Endothelial cell of umbilical vein (primary cell): ENCODE measurements around the gene KHSRP. TPM values are rescaled to one million over a fixed set of nuclear protein-coding genes. Genes with fewer than 3 reads are reported as not detected.

Experiments
- BruUV-seq: library from RNA; stranded (reverse); fragments of 400-500 nt; replicated peaks from 2 replicates; lab custom pipeline; 2021; lab: Mats Ljungman, UMichigan
- CTCF ChIA-PET: fragments of 300-600, 350-600 bp; sonication (Branson Sonifier 250); formaldehyde crosslinking; loops from one replicate; lab custom pipeline; 2021; ENCODE audit warnings: antibody characterized with exemption, inconsistent platforms; lab: Charles Lee
- POLR2A ChIA-PET: fragments of 300-600, 350-600 bp; sonication (Branson Sonifier 250); formaldehyde crosslinking; loops from one replicate; lab custom pipeline; 2021; ENCODE audit warnings: antibody characterized with exemption, inconsistent platforms; lab: Charles Lee
- DNase-seq: peaks from one replicate; pipeline ENCODE4 v3.0.0-alpha.2; 2011; ENCODE audit warnings: low read depth, low spot score
- FAIRE-seq: peaks from 2 replicates; lab custom pipeline; 2011; peaks lifted over from hg19 to GRCh38; lab: Jason Lieb, UNC
- H2AFZ ChIP-seq: 2 replicates; pipeline ENCODE4 v1.6.0; 2012; ENCODE audit warnings: low read depth, low read length, control low read depth, inconsistent platforms
- H3K27ac ChIP-seq: 2 replicates; pipeline ENCODE4 v1.5.1; 2011; ENCODE audit warnings: low read depth, mild to moderate bottlenecking, control low read depth, low read length, moderate library complexity; ENCODE audit not compliant: insufficient read depth
- H3K27me3 ChIP-seq, 2 experiments: 2 replicates each; pipeline versions ENCODE4 v1.6.0 to v1.6.1; 2011; ENCODE audit warnings: low read length in 2 of 2, mixed read lengths in 1 of 2; ENCODE audit not compliant: control insufficient read depth in 2 of 2, insufficient read depth in 2 of 2
- H3K36me3 ChIP-seq, 2 experiments: 2 replicates in 1 of 2; 3 replicates in 1 of 2; pipeline ENCODE4 v1.5.1; 2011; ENCODE audit warnings: low read length in 2 of 2, mild to moderate bottlenecking in 1 of 2, moderate library complexity in 1 of 2; ENCODE audit not compliant: control insufficient read depth in 2 of 2, insufficient read depth in 2 of 2; ENCODE audit errors: extremely low read depth in 1 of 2
- H3K4me1 ChIP-seq: 3 replicates; pipeline ENCODE4 v1.5.1; 2011; ENCODE audit warnings: mild to moderate bottlenecking, low read length; ENCODE audit not compliant: control insufficient read depth, insufficient read depth; ENCODE audit errors: extremely low read depth
- H3K4me2 ChIP-seq: 2 replicates; pipeline ENCODE4 v1.6.1; 2011; ENCODE audit warnings: low read length, control low read depth, mixed read lengths; ENCODE audit not compliant: insufficient read depth
- H3K4me3 ChIP-seq, 3 experiments: fragments of 200-600 bp in 1 of 3; sonication (generic), shearing (Covaris generic) in 1 of 3; replicated peaks in 1 of 3; 2 replicates each; pipeline ENCODE4 v1.5.1; 2011 to 2016; ENCODE audit warnings: control low read depth in 3 of 3, low read length in 3 of 3, mild to moderate bottlenecking in 2 of 3, inconsistent platforms in 1 of 3, low read depth in 1 of 3, moderate library complexity in 1 of 3; ENCODE audit not compliant: insufficient read depth in 1 of 3
- H3K79me2 ChIP-seq: 2 replicates; pipeline ENCODE4 v1.6.0; 2012; ENCODE audit warnings: low read length, inconsistent platforms; ENCODE audit not compliant: control insufficient read depth, insufficient read depth
- H3K9ac ChIP-seq: replicated peaks from 2 replicates; pipeline ENCODE3; 2011; ENCODE audit warnings: low read length, control low read depth; ENCODE audit not compliant: insufficient read depth; ENCODE audit errors: extremely low read depth
- H3K9me1 ChIP-seq: replicated peaks from 3 replicates; pipeline ENCODE4 v1.6.0; 2011; ENCODE audit warnings: mild to moderate bottlenecking, low read length; ENCODE audit not compliant: control insufficient read depth, insufficient read depth; ENCODE audit errors: extremely low read depth
- H3K9me3 ChIP-seq: replicated peaks from 2 replicates; pipeline ENCODE4 v1.5.1; 2012; ENCODE audit warnings: low read length, inconsistent platforms; ENCODE audit not compliant: control insufficient read depth, insufficient read depth
- H4K20me1 ChIP-seq: replicated peaks from 2 replicates; pipeline ENCODE3; 2011; ENCODE audit warnings: mild to moderate bottlenecking, low read length; ENCODE audit not compliant: control insufficient read depth, insufficient read depth; ENCODE audit errors: extremely low read depth
- EZH2 ChIP-seq: IDR thresholded peaks from 2 replicates; pipeline ENCODE4 v1.6.1; 2012; ENCODE audit warnings: borderline replicate concordance, low read depth, mild to moderate bottlenecking, moderate library complexity, low read length, inconsistent platforms; ENCODE audit not compliant: severe bottlenecking
- GATA2 ChIP-seq: IDR thresholded peaks from 2 replicates; pipeline ENCODE4 v1.7.0; 2011; ENCODE audit warnings: low read depth, mild to moderate bottlenecking, moderate library complexity, mixed read lengths, low read length; ENCODE audit not compliant: insufficient read length, insufficient read depth
- JUN ChIP-seq: IDR thresholded peaks from 2 replicates; pipeline ENCODE4 v1.6.1; 2011; ENCODE audit warnings: borderline replicate concordance, low read depth; ENCODE audit not compliant: insufficient read length, insufficient read depth
- MYC ChIP-seq: IDR thresholded peaks from one replicate; pipeline ENCODE4 v1.6.1; 2011; ENCODE audit warnings: mild to moderate bottlenecking, low read depth, low read length
- dilution Hi-C: fragments of 300-500 bp; cut with MboI; formaldehyde crosslinking; loops from one replicate; pipeline ENCODE4 v1.15.0; 2019; ENCODE audit warnings: low sequenced_read_pairs; ENCODE audit not compliant: extremely low pct_ligation_motif_present
- intact Hi-C: fragments of 100-400 bp; cut with micrococcal nuclease; formaldehyde crosslinking; loops from one replicate; pipeline ENCODE4 v1.10.0; 2022
- polyA plus RNA-seq, 4 experiments: library from polyadenylated mRNA; depleted of rRNA in 3 of 4; stranded (reverse) in 3 of 4; unstranded in 1 of 4; fragments of >200 nt; gene quantifications; 2 replicates each; pipeline versions ENCODE4 v1.2.1 to v1.2.3, GENCODE V29; 2011 to 2012; ENCODE audit warnings: missing spikeins in 1 of 4
- total RNA-seq: library from RNA; stranded (reverse); gene quantifications from 2 replicates; pipeline ENCODE4 v1.2.3, GENCODE V29; 2021
- TF ChIP-seq, protein P1 (sequence below), 2 donors: IDR thresholded peaks; 1 replicate in 1 of 2; 2 replicates in 1 of 2; pipeline ENCODE4 v1.5.1; 2011; ENCODE audit warnings: low read length in 2 of 2, mild to moderate bottlenecking in 2 of 2, moderate library complexity in 2 of 2, control low read depth in 1 of 2, inconsistent platforms in 1 of 2, low read depth in 1 of 2; ENCODE audit not compliant: insufficient read depth in 1 of 2; ENCODE audit errors: extremely low read depth in 1 of 2

Gene KHSRP
- total and polyA plus RNA-seq, 2 donors (not counting 3 experiments of a cell fraction or from before 2014, with no cell fraction given): 98.3 to 372 TPM

DNA sequence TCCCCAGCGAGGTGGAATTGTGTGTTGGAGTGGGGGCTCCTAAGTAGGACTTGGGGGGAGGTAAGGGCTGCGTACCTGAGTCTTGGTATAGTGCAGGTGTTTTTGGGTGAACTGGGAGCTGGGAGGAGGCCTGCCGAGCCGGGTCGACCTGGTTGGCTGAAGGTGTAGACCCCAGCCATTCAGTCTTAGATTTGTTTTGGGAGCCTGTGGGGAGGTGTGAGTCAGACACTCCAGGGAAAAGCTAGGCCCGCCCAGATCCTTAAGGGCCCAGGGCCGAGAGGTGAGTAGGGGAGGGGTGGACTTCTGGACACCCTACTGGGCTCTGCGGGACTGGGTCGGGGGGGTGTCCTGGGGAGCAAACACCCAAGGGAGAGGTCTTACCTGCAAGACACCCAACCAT is 40.4 kb upstream of the KHSRP start:
- peaks cover 2% of the 10 kb centered on the region for H3K4me1 ChIP-seq
- no peak overlapping the region for H3K9ac ChIP-seq
- no peaks in the 10 kb centered on the region for H3K9me3 ChIP-seq
- no peak overlapping the region for H3K4me3 ChIP-seq
- H3K27me3 ChIP-seq: peaks cover 8 to 16% of the 10 kb centered on the region in 2 experiments
- no peak for FAIRE-seq
- POLR2A ChIA-PET: no interaction called here
- TF ChIP-seq, protein P1, sequence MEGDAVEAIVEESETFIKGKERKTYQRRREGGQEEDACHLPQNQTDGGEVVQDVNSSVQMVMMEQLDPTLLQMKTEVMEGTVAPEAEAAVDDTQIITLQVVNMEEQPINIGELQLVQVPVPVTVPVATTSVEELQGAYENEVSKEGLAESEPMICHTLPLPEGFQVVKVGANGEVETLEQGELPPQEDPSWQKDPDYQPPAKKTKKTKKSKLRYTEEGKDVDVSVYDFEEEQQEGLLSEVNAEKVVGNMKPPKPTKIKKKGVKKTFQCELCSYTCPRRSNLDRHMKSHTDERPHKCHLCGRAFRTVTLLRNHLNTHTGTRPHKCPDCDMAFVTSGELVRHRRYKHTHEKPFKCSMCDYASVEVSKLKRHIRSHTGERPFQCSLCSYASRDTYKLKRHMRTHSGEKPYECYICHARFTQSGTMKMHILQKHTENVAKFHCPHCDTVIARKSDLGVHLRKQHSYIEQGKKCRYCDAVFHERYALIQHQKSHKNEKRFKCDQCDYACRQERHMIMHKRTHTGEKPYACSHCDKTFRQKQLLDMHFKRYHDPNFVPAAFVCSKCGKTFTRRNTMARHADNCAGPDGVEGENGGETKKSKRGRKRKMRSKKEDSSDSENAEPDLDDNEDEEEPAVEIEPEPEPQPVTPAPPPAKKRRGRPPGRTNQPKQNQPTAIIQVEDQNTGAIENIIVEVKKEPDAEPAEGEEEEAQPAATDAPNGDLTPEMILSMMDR (IDR thresholded peaks at IDR 0.05; ENCODE audit: extremely low read depth in 1 of 2, insufficient read depth in 1 of 2, low read depth in 1 of 2, low read length in 2 of 2): no peak
- no peak for TF ChIP-seq GATA2
- no peaks in the 10 kb centered on the region for H3K36me3 ChIP-seq
- no peak overlapping the region for H2AFZ ChIP-seq
- no peak for DNase-seq
- H3K4me2 ChIP-seq: no peak overlapping the region
- intact Hi-C loops (no loop called here), dilution Hi-C loops (no loop called here)
- H3K79me2 ChIP-seq: no peaks in the 10 kb centered on the region
- no TSS peak for BruUV-seq
- no peak overlapping the region for H3K27ac ChIP-seq
- CTCF ChIA-PET: no interaction called here
- H3K9me1 ChIP-seq: no peaks in the 10 kb centered on the region
- H4K20me1 ChIP-seq: no peaks in the 10 kb centered on the region

- FAIRE-seq: no peak
- intact Hi-C loops: loop anchor here (5.0 kb wide), 1 partner anchor 398 kb away; no protein-coding TSS in a partner anchor
- BruUV-seq: no TSS peak
These were observed 39.7 kb upstream of the KHSRP start, which contains the start of gene CRB3 for GRCh38 chr19:6464070-6464873. CRB3 (plus strand) TSS chr19:6464271; CDS start chr19:6464702, 431 bp downstream.

More at GRCh38 chr19:6464070-6464873, 39.7 kb upstream of the KHSRP start, which contains the start of gene CRB3:
- Histone ChIP-seq H3K9me3 (no peaks in the 10 kb centered on the region), H2AFZ (no peak within 1 kb of the TSS), H4K20me1 (no peaks in the 10 kb centered on the region), H3K36me3 (no peaks in the 10 kb centered on the region), H3K4me1 (peaks cover 2% of the 10 kb centered on the region), H3K79me2 (no peaks in the 10 kb centered on the region), H3K9ac (no peak within 1 kb of the TSS), H3K27ac (no peak within 1 kb of the TSS), H3K4me3 (no peak within 1 kb of the TSS), H3K4me2 (no peak within 1 kb of the TSS), H3K27me3 (peaks cover 8 to 16% of the 10 kb centered on the region in 2 experiments), H3K9me1 (no peaks in the 10 kb centered on the region)
- POLR2A ChIA-PET: interaction anchor here (0.6 kb wide), 1 partner anchor 110 kb away, joined by 6 read pairs; no protein-coding TSS in a partner anchor
- DNase-seq: no peak
- dilution Hi-C loops: no loop called here
- TF ChIP-seq JUN: no peak
- peak; percentile 23 for TF ChIP-seq EZH2
- no peak for TF ChIP-seq MYC
- CTCF ChIA-PET: interaction anchor here (0.6 kb wide), 1 partner anchor 399 kb away, joined by 3 read pairs; no protein-coding TSS in a partner anchor
